SK-N-SH treated with all-trans-retinoic acid at 6 μM for 48 hours (cell line): ENCODE data around the gene NPB.
A peak's percentile ranks its signal among the peaks of the same experiment; 100 is the strongest.

ENCODE experiments used
- ATAC-seq: fragments of 200-7000 bp; cut with Tn5 transposase; 3 replicates; pipeline ENCODE4 v1.9.1; 2020; ENCODE audit warnings: mild to moderate bottlenecking, moderate library complexity
- ARNTL ChIP-seq: fragments of 450-650 bp; formaldehyde crosslinking; IDR thresholded peaks from 2 replicates; pipeline ENCODE4 v1.5.0; 2020; ENCODE audit warnings: low read depth, mild to moderate bottlenecking, moderate library complexity, borderline replicate concordance
- BACH2 ChIP-seq: fragments of 250-450 bp; sonication (Bioruptor Pico); IDR thresholded peaks from 2 replicates; pipeline ENCODE4 v1.9.0; 2021; ENCODE audit warnings: mild to moderate bottlenecking, borderline replicate concordance
- CSDC2 ChIP-seq: fragments of 250-450 bp; sonication (Bioruptor Pico); IDR thresholded peaks from 2 replicates; pipeline ENCODE4 v1.5.0; 2020; ENCODE audit warnings: mild to moderate bottlenecking, moderate library complexity
- ESRRG ChIP-seq: fragments of 250-450 bp; sonication (Bioruptor Pico); IDR thresholded peaks from 2 replicates; pipeline ENCODE4 v1.6.1; 2021; ENCODE audit warnings: mild to moderate bottlenecking
- GLIS3 ChIP-seq: fragments of 250-450 bp; sonication (Bioruptor Pico); IDR thresholded peaks from 2 replicates; pipeline ENCODE4 v1.5.0; 2020; ENCODE audit warnings: mild to moderate bottlenecking, moderate library complexity
- ISL1 ChIP-seq: fragments of 250-450 bp; sonication (Bioruptor Pico); IDR thresholded peaks from 2 replicates; pipeline ENCODE4 v2.1.2; 2022; ENCODE audit warnings: mild to moderate bottlenecking, moderate library complexity
- OSR1 ChIP-seq: fragments of 250-450 bp; sonication (Bioruptor Pico); IDR thresholded peaks from 2 replicates; pipeline ENCODE4 v1.8.0; 2022; ENCODE audit warnings: moderate library complexity, mild to moderate bottlenecking, inconsistent platforms
- PPARA ChIP-seq: fragments of 250-450 bp; sonication (Bioruptor Pico); IDR thresholded peaks from 2 replicates; pipeline ENCODE4 v1.5.0; 2020; ENCODE audit warnings: mild to moderate bottlenecking, borderline replicate concordance
- RARB ChIP-seq: fragments of 250-450 bp; sonication (Bioruptor Pico); IDR thresholded peaks from 2 replicates; pipeline ENCODE4 v1.8.0; 2021; ENCODE audit warnings: mild to moderate bottlenecking, moderate library complexity
- SNAI2 ChIP-seq: fragments of 250-450 bp; sonication (Bioruptor Pico); IDR thresholded peaks from 2 replicates; pipeline ENCODE4 v1.5.0; 2020; ENCODE audit warnings: mild to moderate bottlenecking, moderate library complexity
- TCF4 ChIP-seq: fragments of 250-450 bp; sonication (Bioruptor Pico); IDR thresholded peaks from 2 replicates; pipeline ENCODE4 v1.8.0; 2021; ENCODE audit warnings: mild to moderate bottlenecking, moderate library complexity, borderline replicate concordance
- TOX ChIP-seq: fragments of 250-450 bp; sonication (Bioruptor Pico); IDR thresholded peaks from 2 replicates; pipeline ENCODE4 v1.8.0; 2021; ENCODE audit warnings: mild to moderate bottlenecking, moderate library complexity, borderline replicate concordance
- ZC3H10 ChIP-seq: fragments of 250-450 bp; sonication (Bioruptor Pico); IDR thresholded peaks from 2 replicates; pipeline ENCODE4 v1.5.1; 2021; ENCODE audit warnings: mild to moderate bottlenecking, moderate library complexity
- ZFP3 ChIP-seq: fragments of 250-450 bp; sonication (Bioruptor Pico); IDR thresholded peaks from 2 replicates; pipeline ENCODE4 v1.5.0; 2020; ENCODE audit warnings: mild to moderate bottlenecking, moderate library complexity
- ZNF565 ChIP-seq: fragments of 450-650 bp; formaldehyde crosslinking; conservative IDR thresholded peaks from 2 replicates; pipeline ENCODE4 v1.5.0; 2020; ENCODE audit warnings: low read depth, mild to moderate bottlenecking, moderate library complexity
- ZNF70 ChIP-seq: fragments of 450-650 bp; formaldehyde crosslinking; IDR thresholded peaks from 2 replicates; pipeline ENCODE4 v1.5.0; 2020; ENCODE audit warnings: mild to moderate bottlenecking, moderate library complexity
- ZNF8 ChIP-seq: fragments of 450-650 bp; formaldehyde crosslinking; IDR thresholded peaks from 2 replicates; pipeline ENCODE4 v1.5.0; 2020; ENCODE audit warnings: mild to moderate bottlenecking, moderate library complexity
- TF ChIP-seq, protein P1 (sequence below): fragments of 250-450 bp; sonication (Bioruptor Pico); IDR thresholded peaks from 2 replicates; pipeline ENCODE4 v1.5.1; 2021; ENCODE audit warnings: mild to moderate bottlenecking, moderate library complexity
- TF ChIP-seq, protein P2 (sequence below): fragments of 250-450 bp; sonication (Bioruptor Pico); IDR thresholded peaks from 2 replicates; pipeline ENCODE4 v1.5.1; 2020; ENCODE audit warnings: low read depth, mild to moderate bottlenecking, moderate library complexity
- TF ChIP-seq, protein P3 (sequence below): fragments of 250-450 bp; sonication (Bioruptor Pico); IDR thresholded peaks from 2 replicates; pipeline ENCODE4 v1.5.0; 2020; ENCODE audit warnings: mild to moderate bottlenecking, moderate library complexity
- TF ChIP-seq, protein P4 (sequence below): fragments of 250-450 bp; sonication (Bioruptor Pico); IDR thresholded peaks from 2 replicates; pipeline ENCODE4 v1.8.0; 2021; ENCODE audit warnings: low read depth, mild to moderate bottlenecking, moderate library complexity, borderline replicate concordance

NPB gene

DNA sequence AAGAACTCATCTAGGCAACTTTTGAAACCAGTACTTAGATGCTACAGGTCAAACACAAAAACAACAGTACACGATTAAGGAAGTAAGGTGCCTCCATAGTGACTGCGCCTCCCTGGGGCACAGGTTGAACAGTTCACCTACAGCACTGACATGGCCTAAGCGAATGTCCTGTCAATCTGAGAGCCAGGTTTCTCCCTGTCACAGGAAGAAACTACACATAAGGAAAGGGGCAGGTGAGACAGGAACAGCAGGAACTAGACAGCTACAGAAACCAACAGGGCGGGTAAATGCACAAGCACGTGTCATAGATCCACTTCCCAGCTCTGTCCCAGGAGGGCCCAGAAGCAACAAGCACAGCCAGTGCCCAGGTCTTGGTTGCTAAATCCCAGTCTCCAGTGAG lies 22.9 kb upstream of the NPB start (continued):
- TF ChIP-seq SNAI2 (CRISPR knock-in tag), result no peak
- no peak for TF ChIP-seq ARNTL
- TF ChIP-seq PPARA, result no peak
- no peak for TF ChIP-seq ZFP3 (CRISPR knock-in tag)
- no peak for TF ChIP-seq TOX
- TF ChIP-seq ZNF565 (CRISPR knock-in tag), result no peak

DNA sequence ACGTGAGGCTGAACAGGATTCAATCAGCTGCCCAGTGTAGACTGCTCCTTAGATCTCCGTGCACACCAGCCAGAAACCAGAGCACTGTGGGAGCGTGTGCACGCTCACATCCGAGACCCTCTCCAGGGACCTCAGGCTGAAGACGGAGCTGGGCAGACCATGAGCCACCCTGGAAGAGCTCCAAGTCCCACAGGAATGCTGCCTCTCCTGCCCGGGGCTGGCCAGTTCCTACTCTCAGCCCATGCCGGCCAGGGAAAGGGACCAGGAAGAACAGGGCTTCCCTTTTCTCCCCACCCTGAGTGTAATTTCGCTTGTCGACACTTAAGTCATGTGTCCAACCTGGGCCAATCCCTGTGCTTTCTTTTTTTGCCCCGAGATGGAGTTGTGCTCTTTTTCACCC lies 17.5 kb upstream of the NPB start:
- ATAC-seq, result peak; percentile 38
- no peak for TF ChIP-seq ZFP3 (CRISPR knock-in tag)
- TF ChIP-seq, all 23 proteins: peak for 0

DNA sequence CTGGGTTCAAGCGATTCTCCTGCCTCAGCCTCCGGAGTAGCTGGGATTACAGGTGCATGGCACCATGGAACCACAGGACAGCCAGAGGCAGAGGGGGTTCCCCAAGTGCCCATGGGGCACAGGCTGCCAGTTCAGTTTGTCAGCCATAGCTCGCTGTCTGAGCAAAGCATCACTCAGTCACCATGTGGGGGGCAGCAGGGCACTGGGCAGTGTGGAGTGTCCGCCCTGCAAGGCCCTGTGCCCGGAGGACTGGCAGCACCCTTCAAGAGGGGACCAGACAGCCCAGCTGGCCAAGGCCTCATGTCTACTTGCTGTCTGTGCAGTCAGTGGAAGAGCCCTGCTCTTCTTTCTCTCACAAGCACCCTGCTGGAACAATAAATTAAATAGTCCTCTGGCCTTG lies 17.1 kb upstream of the NPB start:
- ATAC-seq, result peak; percentile 13
- TF ChIP-seq CSDC2 (CRISPR knock-in tag), result no peak
- no peak for TF ChIP-seq BACH2
- TF ChIP-seq ZC3H10, result no peak
- no peak for TF ChIP-seq RARB (CRISPR knock-in tag)
- no peak for TF ChIP-seq GLIS3
- TF ChIP-seq TOX, result no peak
- no peak for TF ChIP-seq ZNF565 (CRISPR knock-in tag)
- TF ChIP-seq TCF4 (CRISPR knock-in tag), result no peak
- no peak for TF ChIP-seq OSR1 (CRISPR knock-in tag)
- no peak for TF ChIP-seq ZNF70 (CRISPR knock-in tag)

DNA sequence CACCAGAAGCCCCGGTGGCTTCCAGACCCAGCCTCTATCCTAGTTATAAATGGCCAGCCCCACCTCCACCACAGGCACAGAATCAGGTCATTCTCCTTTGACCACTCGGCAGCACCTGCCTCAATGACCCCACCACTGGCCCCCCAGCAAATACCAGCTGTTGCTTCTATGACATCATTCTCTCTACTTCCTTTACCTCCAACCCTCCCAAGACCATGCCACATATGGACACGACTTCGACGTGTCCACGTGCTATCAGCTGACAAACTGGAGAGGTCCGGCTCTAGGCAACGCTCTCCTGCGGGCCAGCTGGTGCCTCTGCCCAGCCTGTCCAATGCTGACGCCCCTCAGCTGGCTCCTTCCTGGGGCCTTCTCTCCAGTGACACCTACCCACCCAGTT lies 16.6 kb upstream of the NPB start:
- no peak for TF ChIP-seq ISL1 (CRISPR knock-in tag)
- TF ChIP-seq, protein P1, sequence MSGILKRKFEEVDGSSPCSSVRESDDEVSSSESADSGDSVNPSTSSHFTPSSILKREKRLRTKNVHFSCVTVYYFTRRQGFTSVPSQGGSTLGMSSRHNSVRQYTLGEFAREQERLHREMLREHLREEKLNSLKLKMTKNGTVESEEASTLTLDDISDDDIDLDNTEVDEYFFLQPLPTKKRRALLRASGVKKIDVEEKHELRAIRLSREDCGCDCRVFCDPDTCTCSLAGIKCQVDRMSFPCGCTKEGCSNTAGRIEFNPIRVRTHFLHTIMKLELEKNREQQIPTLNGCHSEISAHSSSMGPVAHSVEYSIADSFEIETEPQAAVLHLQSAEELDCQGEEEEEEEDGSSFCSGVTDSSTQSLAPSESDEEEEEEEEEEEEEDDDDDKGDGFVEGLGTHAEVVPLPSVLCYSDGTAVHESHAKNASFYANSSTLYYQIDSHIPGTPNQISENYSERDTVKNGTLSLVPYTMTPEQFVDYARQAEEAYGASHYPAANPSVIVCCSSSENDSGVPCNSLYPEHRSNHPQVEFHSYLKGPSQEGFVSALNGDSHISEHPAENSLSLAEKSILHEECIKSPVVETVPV (CRISPR knock-in tag), result no peak
- no peak for TF ChIP-seq TCF4 (CRISPR knock-in tag)
- TF ChIP-seq ZFP3 (CRISPR knock-in tag), result no peak
- TF ChIP-seq, protein P2, sequence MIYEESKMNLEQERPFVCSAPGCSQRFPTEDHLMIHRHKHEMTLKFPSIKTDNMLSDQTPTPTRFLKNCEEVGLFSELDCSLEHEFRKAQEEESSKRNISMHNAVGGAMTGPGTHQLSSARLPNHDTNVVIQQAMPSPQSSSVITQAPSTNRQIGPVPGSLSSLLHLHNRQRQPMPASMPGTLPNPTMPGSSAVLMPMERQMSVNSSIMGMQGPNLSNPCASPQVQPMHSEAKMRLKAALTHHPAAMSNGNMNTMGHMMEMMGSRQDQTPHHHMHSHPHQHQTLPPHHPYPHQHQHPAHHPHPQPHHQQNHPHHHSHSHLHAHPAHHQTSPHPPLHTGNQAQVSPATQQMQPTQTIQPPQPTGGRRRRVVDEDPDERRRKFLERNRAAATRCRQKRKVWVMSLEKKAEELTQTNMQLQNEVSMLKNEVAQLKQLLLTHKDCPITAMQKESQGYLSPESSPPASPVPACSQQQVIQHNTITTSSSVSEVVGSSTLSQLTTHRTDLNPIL (CRISPR knock-in tag), result no peak
- no peak for TF ChIP-seq GLIS3
- TF ChIP-seq ESRRG (CRISPR knock-in tag), result no peak
- TF ChIP-seq RARB (CRISPR knock-in tag), result no peak
- TF ChIP-seq, protein P3, sequence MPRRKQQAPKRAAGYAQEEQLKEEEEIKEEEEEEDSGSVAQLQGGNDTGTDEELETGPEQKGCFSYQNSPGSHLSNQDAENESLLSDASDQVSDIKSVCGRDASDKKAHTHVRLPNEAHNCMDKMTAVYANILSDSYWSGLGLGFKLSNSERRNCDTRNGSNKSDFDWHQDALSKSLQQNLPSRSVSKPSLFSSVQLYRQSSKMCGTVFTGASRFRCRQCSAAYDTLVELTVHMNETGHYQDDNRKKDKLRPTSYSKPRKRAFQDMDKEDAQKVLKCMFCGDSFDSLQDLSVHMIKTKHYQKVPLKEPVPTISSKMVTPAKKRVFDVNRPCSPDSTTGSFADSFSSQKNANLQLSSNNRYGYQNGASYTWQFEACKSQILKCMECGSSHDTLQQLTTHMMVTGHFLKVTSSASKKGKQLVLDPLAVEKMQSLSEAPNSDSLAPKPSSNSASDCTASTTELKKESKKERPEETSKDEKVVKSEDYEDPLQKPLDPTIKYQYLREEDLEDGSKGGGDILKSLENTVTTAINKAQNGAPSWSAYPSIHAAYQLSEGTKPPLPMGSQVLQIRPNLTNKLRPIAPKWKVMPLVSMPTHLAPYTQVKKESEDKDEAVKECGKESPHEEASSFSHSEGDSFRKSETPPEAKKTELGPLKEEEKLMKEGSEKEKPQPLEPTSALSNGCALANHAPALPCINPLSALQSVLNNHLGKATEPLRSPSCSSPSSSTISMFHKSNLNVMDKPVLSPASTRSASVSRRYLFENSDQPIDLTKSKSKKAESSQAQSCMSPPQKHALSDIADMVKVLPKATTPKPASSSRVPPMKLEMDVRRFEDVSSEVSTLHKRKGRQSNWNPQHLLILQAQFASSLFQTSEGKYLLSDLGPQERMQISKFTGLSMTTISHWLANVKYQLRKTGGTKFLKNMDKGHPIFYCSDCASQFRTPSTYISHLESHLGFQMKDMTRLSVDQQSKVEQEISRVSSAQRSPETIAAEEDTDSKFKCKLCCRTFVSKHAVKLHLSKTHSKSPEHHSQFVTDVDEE, result no peak
- TF ChIP-seq ZC3H10, result no peak
- TF ChIP-seq BACH2, result no peak
- TF ChIP-seq TOX, result no peak
- TF ChIP-seq ZNF8 (CRISPR knock-in tag), result no peak
- TF ChIP-seq, protein P4, sequence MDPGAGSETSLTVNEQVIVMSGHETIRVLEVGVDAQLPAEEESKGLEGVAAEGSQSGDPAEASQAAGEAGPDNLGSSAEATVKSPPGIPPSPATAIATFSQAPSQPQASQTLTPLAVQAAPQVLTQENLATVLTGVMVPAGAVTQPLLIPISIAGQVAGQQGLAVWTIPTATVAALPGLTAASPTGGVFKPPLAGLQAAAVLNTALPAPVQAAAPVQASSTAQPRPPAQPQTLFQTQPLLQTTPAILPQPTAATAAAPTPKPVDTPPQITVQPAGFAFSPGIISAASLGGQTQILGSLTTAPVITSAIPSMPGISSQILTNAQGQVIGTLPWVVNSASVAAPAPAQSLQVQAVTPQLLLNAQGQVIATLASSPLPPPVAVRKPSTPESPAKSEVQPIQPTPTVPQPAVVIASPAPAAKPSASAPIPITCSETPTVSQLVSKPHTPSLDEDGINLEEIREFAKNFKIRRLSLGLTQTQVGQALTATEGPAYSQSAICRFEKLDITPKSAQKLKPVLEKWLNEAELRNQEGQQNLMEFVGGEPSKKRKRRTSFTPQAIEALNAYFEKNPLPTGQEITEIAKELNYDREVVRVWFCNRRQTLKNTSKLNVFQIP (CRISPR knock-in tag), result no peak
- TF ChIP-seq ZNF565 (CRISPR knock-in tag), result no peak
- TF ChIP-seq CSDC2 (CRISPR knock-in tag), result no peak
- TF ChIP-seq PPARA, result no peak
- TF ChIP-seq ZNF70 (CRISPR knock-in tag), result no peak
- TF ChIP-seq SNAI2 (CRISPR knock-in tag), result no peak
- no peak for TF ChIP-seq ARNTL
- no peak for ATAC-seq
